Stimulated activated CD4-positive, alpha-beta T cell treated with anti-CD3 and anti-CD28 coated beads, Interleukin-2, amount 100 ng/mL, for 4 hours (primary cell): Measurements from ENCODE around the gene EGFR.

ENCODE experiments used
- DNase-seq: peaks from one replicate; pipeline ENCODE4 v3.0.0-alpha.2; 2020; ENCODE audit warnings: low read depth

EGFR gene

DNA sequence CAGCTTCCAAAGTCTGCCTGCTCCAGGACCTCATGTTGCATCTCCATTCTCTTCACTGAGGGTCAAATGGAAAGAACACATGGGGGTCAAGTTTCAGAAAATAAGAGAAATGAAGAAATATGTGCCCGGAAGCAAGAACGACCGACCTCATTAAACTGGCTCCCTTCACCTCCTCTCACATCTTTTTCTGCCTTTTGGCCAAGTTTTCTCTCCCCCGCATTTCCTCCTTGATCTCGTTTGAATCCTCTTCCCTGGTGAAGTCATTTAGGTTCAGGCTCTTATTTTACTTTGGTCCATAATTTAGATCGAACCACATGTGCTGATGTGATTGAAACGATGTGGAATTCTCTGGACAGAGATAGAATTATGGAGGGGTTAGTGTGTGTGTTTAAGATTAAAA lies 44.2 kb downstream of the EGFR start:
- DNase-seq = no peak

DNA sequence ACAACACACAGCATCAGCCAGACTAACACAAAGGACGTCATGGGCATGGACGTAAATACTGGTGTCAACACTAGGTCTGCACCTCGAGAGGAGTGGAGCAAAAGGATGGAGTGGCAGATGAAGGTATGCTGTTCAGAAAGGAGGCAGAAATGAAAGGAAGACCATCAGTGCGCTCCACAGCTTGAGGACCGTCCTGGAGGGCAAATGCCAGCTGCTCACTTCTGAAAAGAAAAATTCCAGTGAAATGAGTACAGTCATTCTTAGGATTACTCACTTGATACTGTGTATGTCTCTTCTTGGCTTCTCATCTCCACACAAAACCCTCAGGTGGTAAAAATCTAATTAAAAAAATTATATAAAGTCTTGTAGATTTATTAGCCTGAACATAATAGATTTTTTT lies 44.8 kb downstream of the EGFR start:
- no peak for DNase-seq

DNA sequence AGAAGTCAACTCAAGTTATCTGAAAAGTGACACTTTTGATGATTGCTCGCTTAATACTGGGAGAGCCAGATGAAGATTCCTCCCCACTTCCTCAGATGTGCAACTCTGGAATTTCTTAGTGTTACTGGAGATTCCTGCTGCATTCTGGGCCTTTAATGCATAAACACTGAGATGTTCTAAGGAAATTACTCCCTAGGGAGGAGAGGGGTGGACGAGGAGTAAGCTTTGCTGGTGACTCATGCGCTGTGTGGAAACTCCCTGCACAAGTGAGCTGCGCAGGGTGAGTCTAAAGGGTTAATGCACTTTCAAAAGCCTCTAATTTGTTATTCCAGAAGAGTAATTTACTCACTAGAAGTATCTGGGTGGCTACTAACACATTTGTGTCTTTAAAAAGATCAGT lies 46.3 kb downstream of the EGFR start:
- no peak for DNase-seq

DNA sequence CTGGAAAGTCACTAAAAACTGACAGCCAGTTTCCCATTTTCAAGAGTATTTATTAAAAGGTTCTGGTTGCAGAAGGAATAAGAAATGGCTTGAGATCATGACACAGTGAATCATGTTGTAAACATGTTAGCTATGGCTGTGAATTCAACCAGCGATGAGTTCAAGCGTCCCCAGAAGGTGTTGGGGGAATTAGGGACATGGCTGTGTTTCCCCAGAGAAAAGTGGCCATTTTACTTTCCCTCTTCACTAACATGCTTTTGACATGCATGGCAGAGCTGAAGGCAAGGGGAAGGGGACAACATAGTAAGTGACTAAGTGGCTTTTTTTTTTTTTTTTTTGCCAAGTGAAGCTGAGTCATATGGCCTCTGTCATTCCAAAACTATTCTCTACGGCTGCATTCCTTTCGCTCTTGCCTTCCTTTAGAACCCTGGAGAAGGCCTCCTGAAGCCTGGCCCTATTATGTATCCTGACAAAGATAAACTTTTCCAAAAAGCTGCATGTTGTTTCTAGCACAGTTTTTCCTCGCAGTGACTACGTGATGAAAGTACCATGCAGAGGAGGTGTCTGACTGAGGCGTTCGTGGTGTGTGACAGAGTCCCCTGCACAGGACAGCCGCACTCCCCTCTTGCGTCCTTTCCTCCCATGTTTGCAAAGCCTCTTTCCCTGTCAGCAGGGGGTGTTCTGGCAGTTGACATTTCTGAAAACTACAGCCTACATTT lies 46.9 kb downstream of the EGFR start:
- no peak for DNase-seq

DNA sequence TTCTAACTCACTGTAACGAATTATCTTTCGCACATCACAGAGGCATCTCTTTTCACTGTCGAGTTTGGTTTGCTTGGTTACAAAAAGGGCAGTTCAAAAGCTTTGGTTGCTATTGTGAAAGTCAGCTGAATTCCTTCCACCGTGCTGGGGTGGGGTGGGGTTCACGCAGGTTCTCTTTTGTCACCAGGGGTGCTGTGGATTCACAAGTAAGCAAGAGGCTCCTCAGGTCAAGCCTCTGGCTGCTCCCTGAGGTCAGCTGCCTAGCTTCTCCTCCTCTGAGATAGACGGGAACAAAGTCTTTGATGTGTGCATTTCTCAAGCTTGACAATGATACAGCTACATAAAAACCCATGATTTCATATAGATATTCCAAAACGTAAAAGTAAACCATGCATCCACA lies 47.7 kb downstream of the EGFR start:
- DNase-seq = no peak

DNA sequence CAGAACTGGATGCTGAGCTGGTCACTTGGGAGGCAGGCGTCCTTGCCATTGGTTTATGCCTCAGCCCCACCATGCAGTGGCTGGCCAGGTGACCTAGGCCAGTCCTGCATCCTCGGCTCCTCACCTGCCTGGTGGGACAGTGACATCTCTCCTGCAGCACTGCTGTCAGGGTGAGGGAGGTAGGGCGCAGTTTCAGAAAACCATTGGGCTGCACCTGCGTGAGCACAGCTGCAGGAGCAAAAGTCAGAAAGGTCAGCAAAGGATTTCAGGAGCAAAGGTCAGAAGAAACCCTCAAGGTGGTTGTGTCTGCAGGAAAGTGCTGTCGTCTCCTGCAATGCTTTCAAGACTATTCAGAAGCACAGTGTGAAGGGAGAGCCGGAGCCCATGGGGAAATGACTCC lies 48.1 kb downstream of the EGFR start:
- no peak for DNase-seq

DNA sequence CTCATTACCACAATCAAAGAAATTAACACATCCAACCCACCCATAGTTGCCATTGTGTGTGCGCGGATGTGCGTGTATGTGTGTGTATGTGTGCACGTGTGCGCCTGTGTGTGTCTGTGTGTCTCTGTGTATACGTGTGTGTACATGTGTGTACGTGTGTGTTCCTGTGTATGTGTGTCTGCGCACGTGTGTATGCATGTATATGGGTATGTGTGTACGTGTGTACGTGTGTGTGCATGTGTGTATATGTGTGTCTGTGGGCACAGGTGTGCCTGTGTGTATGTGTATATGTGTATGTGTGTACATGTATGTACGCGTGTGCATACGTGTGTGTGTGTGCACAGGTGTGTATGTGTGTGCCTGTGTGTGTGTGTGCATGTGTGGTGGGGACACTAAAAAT lies 48.9 kb downstream of the EGFR start:
- no peak for DNase-seq

DNA sequence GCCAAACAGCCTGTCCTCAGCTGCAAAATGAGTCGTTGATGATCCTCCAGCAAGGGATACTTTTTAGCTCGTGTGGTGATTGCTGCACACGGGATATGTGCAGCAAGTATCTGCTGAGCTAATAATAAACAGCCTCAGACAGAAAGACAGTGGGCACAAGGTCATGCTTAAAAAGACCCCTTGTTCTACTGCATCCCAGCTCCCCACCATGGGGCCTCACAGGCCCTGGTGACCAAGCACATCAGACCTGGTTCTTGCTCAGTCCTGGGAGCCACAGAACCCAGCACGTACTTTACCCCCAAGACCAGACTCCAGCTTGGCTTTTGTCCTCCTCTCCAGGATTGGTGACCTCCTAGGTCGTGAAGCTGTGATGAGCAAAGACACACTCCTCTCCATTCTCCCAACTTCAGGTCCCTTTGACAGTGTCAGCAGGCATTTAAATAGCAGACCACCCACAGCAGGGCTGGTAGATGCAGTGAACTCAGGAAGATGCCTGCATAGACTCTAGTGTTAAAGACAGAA lies 50.5 kb downstream of the EGFR start:
- DNase-seq = no peak

DNA sequence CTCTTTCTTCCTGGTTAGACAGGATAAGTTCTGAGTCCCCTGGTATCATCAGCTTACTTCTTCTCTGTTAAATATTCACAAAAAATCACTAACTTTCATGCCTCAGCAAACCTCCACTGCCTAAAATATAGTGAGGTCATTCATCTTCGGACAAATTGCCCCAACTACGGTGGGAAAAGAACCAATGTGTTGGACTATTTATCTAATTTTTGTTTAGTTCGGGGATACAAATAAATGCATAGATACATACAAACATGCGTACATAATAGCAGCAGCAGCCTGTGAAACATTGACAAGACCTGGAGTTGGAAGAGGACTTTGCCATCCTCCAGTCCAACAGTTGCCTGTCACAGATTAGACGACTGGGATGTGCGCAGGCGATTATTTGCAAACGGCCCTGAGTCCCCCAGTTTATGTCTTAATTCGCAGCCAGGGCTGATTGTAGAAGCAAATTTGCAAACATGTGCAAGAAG lies 51.5 kb downstream of the EGFR start:
- no peak for DNase-seq

DNA sequence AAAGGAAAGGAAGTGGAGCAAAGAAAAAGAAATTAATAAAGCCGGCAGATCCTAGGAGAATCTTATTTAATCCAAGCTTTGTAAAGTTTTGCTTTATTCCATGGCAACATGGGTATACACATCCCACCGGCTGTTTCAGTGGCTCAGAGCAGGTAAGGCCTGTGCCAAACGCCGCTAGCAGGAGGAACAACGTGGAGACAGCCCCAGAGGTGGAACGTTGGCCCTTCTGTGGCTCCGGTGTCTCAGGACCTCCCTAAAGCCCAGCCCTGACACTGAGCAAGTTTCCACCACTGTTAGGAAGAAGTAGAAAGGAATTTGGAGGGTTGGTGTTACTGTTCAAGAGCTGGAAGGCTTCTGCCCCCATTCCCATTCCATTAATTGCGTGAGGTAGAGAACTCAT lies 52.0 kb downstream of the EGFR start:
- no peak for DNase-seq

DNA sequence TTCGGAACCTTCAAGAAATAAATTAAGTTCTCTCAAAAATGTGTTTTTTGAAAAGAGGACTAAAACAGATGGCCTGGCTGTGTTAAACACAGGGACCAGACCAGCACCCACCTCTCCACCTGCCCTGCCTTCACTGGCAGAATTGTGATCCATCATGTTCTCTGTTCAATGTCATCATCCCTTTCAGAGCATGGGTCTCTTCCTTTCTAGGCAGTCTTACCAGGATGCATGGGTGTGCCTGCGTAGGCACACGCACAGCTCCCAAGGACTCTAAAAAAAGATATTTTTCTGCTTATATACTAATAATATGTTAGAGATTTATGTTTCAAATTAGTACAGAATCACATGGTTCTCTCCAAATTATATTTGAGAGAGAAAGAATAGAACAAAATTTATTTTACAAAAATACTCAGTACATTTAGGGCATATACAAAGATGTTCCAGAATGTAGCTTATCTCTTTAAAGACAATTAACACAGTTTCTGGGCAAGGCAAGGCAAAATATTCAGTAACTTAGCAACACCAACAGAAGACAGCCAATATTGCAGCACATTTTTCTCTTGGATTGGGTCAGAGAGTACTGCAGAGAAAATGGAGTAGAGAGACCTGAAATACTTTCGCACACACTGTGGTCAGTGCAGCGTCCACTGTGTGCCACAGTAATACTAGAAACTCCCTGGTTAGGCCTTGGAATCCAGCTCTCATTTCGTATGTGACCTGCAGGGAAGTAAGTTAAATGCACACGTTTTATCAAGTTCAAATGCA lies 52.8 kb downstream of the EGFR start:
- DNase-seq = no peak

DNA sequence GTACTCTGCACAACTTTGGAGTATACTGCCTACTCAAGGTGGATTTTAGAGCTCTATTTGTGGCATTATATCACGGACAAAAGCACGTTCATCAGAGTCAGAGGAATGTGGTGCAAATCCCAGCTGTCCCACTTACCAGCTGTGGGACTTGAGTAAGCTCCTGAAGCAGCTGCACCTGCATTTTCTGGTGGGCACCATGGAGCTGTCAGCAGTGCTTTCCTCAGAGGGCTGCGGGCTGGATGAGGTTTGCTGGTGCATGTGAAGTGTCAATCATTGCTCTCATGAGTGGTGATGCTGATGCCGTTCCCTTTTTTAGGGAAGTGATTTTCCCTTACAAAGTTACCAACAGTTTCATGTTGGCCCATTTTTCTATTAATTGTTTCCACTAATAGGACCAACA lies 53.4 kb downstream of the EGFR start:
- no peak for DNase-seq

DNA sequence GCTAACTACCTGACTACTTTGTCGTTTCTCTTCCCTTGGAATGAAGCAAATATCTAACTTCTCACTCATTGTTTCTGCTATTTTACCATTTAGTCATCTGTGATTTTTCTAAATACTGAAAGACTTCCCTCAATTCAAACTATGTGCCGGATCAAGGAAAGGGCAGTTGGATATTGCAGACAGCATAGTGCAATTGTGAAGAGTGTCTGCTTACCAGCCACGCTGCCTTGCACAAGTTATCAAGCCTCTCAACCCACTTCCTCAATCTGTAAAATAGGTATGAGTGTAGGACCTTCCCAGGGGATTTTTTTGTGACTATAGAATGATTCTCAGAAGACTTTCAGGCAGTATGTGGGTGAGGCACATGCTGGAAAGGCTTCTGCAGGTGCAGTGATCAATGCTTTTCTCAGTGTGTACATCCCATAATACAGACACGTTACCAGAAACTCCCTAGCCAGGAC lies 54.3 kb downstream of the EGFR start:
- DNase-seq = no peak

DNA sequence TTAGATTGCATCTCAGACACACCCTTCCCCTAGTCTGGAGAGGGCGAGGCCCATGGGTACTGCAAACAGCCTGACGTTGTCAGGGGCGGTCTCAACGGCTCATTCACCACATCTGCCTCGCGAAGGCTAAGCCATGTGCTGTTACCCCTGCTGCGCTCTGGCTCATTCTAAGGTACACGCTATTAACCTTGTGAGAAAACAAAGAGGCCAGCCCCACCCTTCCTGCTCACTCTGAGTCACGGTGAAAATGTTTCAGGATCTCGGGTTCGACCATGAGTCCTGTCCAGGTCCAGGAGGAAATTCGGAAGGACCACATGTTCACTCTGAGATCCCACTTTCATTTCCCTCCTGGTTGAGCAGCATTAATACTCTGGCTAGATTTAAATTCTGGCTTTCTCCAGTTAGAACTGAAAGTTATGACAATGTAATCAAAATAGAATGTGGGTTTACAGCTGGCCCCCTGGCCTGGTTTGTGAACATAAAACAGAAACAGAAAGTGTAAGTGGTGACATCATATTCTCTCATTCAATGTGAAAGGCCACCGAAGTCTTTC lies 55.2 kb downstream of the EGFR start:
- DNase-seq = no peak

DNA sequence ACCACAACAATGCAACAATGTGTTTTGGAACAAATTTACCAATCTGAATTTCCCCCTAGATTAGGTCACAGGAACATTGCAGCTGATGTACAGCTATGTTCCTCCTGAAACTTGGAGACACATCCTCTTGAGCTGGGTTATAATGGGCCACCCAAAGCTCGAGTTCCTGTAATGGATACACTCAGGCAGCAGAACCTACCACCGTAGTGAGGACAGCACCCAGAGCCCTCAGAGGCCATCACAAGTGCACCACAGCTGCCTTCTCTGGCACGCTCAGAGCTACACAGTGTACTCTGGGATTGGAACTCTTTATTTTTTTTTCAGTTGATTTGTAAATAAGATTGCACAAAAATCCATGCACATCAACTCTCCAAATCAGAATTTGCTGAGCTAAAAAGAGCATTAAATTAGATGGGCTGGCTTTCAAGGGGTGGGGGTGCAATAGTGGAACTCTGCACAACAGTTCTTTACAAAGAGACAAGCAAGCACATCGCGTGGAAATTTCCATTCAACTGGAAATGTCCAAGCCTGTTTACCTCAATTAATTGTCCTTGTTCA lies 56.7 kb downstream of the EGFR start:
- DNase-seq = no peak

DNA sequence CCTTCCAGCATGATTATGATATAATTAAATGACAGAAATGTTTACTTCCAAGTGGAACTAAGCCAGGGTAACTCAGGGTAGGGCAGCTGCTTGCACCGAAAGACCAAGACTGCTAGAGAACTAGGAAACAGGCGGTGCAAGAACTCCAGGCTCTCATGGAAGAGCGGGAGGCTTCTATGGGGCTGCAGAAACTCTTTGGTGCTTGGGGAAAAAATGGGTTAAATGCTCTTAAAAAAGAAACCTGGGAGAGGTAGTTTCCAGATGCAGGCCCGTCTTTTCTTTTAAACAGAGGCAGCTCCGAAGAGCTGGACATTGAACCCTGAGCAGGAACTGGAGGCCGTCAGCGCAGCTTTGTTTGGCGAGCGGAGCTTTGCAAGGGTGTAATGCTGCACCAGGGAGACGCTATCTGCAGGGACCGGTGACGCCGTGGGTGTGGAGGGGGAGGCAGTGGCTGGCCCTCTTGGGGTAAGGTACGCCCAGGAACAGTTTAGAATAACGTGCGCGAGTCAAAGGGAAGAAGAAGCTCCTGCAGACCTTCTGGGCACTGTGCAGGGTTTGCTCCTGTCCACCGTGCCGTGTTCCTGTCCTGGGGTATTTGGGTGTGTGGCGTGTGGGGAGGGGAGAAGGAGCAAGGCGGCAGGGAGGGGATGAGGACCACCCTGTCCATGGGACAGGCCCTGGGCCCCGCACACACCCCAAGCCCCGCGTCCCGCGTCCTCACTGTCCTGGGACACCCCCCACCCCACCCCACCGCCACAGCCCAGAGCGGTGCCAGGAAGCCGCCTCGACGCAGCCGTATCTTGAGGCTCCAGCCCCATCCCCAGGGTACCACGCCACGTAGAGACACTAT lies 59.0 kb downstream of the EGFR start:
- no peak for DNase-seq

DNA sequence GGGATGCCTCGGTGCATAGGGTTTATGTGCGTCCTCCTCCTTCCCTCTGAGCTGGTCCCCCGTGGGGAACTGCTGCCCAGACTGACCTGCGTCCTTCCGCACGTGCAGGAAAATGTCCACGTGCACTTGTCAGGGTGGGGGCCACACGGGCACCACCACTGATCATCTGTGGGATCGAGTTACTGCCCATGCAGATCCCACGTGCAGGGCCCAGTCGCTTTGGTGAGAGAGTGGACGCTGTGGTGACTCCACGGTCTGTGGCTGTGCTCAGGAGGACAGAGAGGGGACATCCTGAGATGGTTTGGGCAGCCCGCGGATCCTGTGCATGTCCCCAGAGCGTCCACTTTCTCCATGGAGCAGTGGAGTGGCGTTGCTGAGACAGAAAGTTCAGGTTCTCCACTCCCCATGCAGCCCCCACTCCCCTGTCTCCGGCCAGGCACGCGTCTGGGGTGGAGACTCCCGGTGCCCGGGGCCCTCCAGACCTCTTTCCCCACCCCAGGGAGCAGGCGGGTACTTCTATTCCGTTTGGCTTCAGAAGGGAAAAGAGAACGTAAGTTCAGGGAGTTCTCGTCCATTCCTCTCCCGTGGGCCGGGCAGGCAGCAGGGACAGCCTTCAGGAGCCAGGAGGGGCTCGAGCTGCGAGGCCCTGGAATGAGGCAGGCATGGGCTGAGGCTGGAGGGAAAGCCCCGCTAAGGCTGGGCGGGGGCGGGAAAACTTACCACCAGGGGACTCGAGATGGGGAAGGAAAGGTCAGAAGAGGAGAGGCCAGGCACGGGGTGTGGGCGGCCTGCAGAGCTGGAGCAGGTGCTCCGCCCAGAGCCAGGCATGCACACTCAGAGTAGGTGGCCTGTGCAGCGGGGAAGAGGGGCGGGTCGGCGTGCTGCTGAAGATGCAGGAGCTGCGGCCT lies 59.9 kb downstream of the EGFR start:
- no peak for DNase-seq

DNA sequence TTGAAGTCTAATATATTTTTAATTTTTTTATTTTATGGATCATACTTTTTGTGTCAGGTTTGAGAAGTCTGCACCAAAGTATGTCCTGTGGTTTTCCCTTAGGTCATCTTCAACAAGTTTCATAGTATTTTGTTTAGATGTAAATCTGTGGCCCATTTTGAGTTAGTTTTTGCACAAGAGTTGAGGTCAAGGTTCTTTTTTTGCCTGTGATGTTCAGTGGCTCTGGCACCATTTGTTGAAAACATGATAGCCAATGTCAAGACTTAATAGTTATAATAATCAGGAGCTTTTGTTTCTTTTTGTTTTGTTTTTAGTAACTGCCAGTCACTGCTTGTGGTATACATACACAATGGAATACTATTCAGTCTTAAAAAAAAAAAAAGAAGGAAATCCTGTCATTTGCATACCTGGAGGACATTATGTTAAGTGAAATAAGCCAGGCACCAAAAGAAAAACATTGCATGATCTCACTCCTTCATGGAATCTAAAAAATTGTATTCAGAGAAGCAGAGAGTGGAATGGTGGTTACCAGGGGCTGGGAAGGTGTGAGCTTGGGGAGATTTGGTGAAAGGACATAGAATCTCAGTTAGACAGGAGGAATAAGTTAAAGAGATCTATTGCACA lies 61.3 kb downstream of the EGFR start:
- DNase-seq = no peak

DNA sequence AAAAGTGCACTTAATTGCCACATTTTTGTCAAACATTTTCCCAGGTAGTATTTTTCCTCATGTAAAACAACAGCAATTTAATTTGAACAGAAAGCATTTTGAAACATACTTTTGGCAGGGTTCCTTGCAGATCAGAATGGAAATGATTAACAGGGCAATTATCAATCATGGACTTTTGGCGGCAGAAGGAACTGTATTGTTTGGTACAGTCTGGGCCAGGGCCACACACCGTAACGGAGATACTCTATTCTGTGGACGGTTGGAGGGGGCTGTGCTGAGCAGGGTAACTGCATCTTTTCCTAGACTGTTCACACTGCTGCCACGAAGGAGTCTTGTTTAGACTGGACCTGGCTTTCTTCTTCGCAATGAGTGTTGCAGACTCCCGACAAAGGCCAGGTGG lies 62.3 kb downstream of the EGFR start:
- no peak for DNase-seq
